Astrocyte of the hippocampus (primary cell): ENCODE data around the gene MBOAT1.

ENCODE experiments used
- DNase-seq: peaks from one replicate; pipeline ENCODE4 v3.0.0; 2011; ENCODE audit warnings: low read depth, low spot score

The MBOAT1 gene

GRCh38 chr6:20105838-20106237 is 106.4 kb downstream of the MBOAT1 start:
- DNase-seq, result no peak

- DNase-seq, result no peak
Measured at GRCh38 chr6:20104696-20105095, 107.6 kb downstream of the MBOAT1 start.

GRCh38 chr6:20102397-20103073 is 109.7 kb downstream of the MBOAT1 start:
- DNase-seq, result no peak

GRCh38 chr6:20099156-20099555 is 113.1 kb downstream of the MBOAT1 start:
- no peak for DNase-seq

GRCh38 chr6:20098267-20098876 is 113.9 kb downstream of the MBOAT1 start:
- DNase-seq, result peak; percentile 38

- DNase-seq, result no peak
Measured at GRCh38 chr6:20096536-20096935, 115.7 kb downstream of the MBOAT1 start.

GRCh38 chr6:20095436-20095835 is 116.8 kb downstream of the MBOAT1 start:
- no peak for DNase-seq

- peak; percentile 73 for DNase-seq
Measured at GRCh38 chr6:20092071-20092566, 120.2 kb downstream of the MBOAT1 start.

GRCh38 chr6:20086992-20087391 is 125.3 kb downstream of the MBOAT1 start:
- DNase-seq, result no peak

- no peak for DNase-seq
Measured at GRCh38 chr6:20085817-20086216, 126.5 kb downstream of the MBOAT1 start.

- no peak for DNase-seq
Measured at GRCh38 chr6:20084411-20084810, 127.9 kb downstream of the MBOAT1 start.

GRCh38 chr6:20071998-20072397 is 140.3 kb downstream of the MBOAT1 start:
- no peak for DNase-seq

GRCh38 chr6:20070047-20070446 is 142.2 kb downstream of the MBOAT1 start:
- no peak for DNase-seq

- DNase-seq, result no peak
Measured at GRCh38 chr6:20069021-20069522, 143.2 kb downstream of the MBOAT1 start.

GRCh38 chr6:20068421-20068988 is 143.8 kb downstream of the MBOAT1 start:
- no peak for DNase-seq

GRCh38 chr6:20061952-20062351 is 150.3 kb downstream of the MBOAT1 start:
- DNase-seq, result no peak

- no peak for DNase-seq
Measured at GRCh38 chr6:20060252-20060651, 152.0 kb downstream of the MBOAT1 start.

GRCh38 chr6:20058912-20059311 is 153.4 kb downstream of the MBOAT1 start:
- DNase-seq, result peak; percentile 4

GRCh38 chr6:20058121-20058905 is 154.0 kb downstream of the MBOAT1 start:
- no peak for DNase-seq

- peak; percentile 71 for DNase-seq
Measured at GRCh38 chr6:20056350-20056992, 155.8 kb downstream of the MBOAT1 start.

- DNase-seq, result no peak
Measured at GRCh38 chr6:20055916-20056315, 156.4 kb downstream of the MBOAT1 start.
